Activated T-helper 2 cell treated with anti-CD3 and anti-CD28 coated beads, Interferon-gamma antibody, Interleukin-2, Interleukin-4, amounts not matched to agents 10 μg/mL and 5 μg/mL and 100 μg/mL, durations not matched to agents 14 hours and 24 hours and 36 hours (primary cell): Measurements from ENCODE around the gene STC2. TPM values are rescaled to one million over a fixed set of nuclear protein-coding genes. Genes with fewer than 3 reads are reported as not detected.

Source experiments
- DNase-seq: peaks from one replicate; pipeline ENCODE4 v3.0.0; 2021; ENCODE audit warnings: low spot score
- H3K27ac Mint-ChIP-seq: one replicate; pipeline ENCODE4 v1.8.0; 2021; ENCODE audit warnings: mixed read lengths
- H3K27me3 Mint-ChIP-seq: one replicate; pipeline ENCODE4 v1.8.0; 2021; ENCODE audit warnings: low read depth, mixed read lengths
- H3K36me3 Mint-ChIP-seq: one replicate; pipeline ENCODE4 v1.8.0; 2021; ENCODE audit warnings: low read depth, mixed read lengths
- H3K4me1 Mint-ChIP-seq: one replicate; pipeline ENCODE4 v1.8.0; 2021; ENCODE audit warnings: low read depth, mixed read lengths
- H3K4me3 Mint-ChIP-seq: one replicate; pipeline ENCODE4 v1.8.0; 2021; ENCODE audit warnings: low read depth, mild to moderate bottlenecking, moderate library complexity, mixed read lengths
- H3K9me3 Mint-ChIP-seq: one replicate; pipeline ENCODE4 v1.8.0; 2021; ENCODE audit warnings: mixed read lengths
- intact Hi-C: fragments of 100-400 bp; cut with micrococcal nuclease; formaldehyde crosslinking; loops from one replicate; pipeline ENCODE4 v1.15.1; 2023
- total RNA-seq: library from RNA; stranded (reverse); gene quantifications from 2 replicates; pipeline ENCODE4 v1.2.3, GENCODE V29; 2022

The STC2 gene
- total RNA-seq, 1 donor from 2014 or later: 21.4 TPM

DNA sequence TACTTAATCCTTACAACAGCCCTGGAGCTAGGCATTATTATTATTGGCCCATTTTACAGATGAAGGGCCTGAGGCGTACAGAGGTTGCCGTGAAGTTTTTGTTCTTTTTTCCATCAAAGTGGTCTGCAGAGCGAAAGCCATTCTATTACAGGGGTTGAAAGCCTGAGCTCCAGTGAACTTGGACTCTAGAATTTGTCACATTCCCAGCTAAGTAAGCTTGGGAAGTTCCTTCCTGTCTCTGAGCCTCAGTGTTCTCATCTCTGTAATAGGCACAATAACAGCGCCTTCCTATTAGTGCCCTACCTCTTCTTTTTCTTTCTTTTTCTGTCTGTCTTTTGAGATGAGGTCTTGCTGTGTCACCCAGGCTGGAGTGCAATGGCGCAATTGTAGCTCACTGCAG lies 49.0 kb downstream of the STC2 start:
- intact Hi-C loops: no loop called here
- H3K36me3 Mint-ChIP-seq: no peaks in the 10 kb centered on the region
- no peak for DNase-seq
- H3K4me1 Mint-ChIP-seq: peaks cover 4% of the 10 kb centered on the region
- peaks cover 41% of the 10 kb centered on the region for H3K27me3 Mint-ChIP-seq
- H3K4me3 Mint-ChIP-seq: no peak overlapping the region
- peaks cover 1% of the 10 kb centered on the region for H3K9me3 Mint-ChIP-seq
- H3K27ac Mint-ChIP-seq: no peak overlapping the region

DNA sequence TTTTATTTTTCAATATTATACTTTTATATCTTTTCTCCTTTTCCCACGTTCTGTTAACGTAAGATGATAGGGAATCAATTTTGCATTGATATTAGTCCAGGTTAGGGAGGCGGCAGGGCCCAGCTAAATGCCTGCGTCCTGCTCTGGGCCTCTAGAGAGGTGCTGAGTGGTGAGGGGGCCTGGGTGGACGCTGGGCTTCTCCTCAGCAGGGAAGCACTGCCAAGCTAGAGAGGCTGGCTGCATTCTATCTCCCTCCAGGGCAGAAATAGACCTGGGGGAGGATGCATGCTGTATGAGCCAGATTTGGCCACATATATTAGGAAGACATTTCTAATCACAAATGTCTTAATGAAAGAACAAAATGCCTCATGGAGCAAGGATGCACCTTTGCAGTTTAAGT lies 49.6 kb downstream of the STC2 start:
- no peaks in the 10 kb centered on the region for H3K9me3 Mint-ChIP-seq
- H3K27ac Mint-ChIP-seq: no peak overlapping the region
- no peak for DNase-seq
- no peak overlapping the region for H3K4me3 Mint-ChIP-seq
- peaks cover 4% of the 10 kb centered on the region for H3K4me1 Mint-ChIP-seq
- no peaks in the 10 kb centered on the region for H3K36me3 Mint-ChIP-seq
- H3K27me3 Mint-ChIP-seq: peaks cover 40% of the 10 kb centered on the region
- intact Hi-C loops: no loop called here

DNA sequence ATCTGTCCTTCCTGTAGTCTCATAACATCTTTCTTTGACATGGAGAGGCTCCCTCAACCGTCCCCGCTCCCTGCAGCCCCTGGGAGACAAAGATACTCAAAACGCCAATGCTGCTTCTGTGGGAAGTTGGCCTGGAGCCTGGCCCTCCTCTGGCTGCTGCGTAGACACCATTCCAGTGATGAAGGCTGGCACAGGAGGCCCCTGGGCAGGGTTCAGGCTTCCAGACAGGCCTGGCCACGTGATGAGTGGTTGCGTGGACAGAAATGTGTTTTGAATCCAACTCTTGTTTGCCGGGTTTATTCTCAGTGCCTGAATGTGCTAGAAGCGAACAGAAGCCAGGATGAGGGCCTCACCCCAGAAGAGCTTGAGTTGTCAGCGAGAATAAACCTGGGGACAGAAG lies 50.0 kb downstream of the STC2 start:
- Mint-ChIP-seq H3K27me3 (peaks cover 37% of the 10 kb centered on the region), H3K4me3 (no peak overlapping the region), H3K27ac (no peak overlapping the region), H3K36me3 (no peaks in the 10 kb centered on the region), H3K4me1 (peaks cover 3% of the 10 kb centered on the region), H3K9me3 (no peaks in the 10 kb centered on the region)
- intact Hi-C loops: no loop called here
- DNase-seq: no peak

DNA sequence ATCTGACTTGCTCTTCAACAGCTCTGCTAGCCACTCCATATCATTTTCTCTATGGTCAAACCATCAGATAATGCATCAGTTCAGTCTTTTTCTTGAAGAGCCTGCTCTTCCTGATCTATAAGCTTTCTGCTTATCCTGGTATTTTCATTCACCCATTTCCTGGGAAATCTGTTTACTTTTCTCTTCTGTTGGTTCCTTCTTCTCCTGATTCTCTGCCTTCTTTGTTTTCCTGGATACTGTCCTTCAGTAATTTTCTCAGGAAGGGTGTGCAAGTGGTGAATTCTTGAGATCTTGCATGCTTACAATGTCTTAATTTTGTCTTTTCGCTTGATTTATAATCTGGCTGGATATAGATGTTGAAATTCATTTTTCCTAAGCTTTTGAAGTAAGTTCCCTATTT lies 53.4 kb downstream of the STC2 start:
- intact Hi-C loops: no loop called here
- DNase-seq: no peak
- Mint-ChIP-seq H3K27me3 (peaks cover 20% of the 10 kb centered on the region), H3K9me3 (no peaks in the 10 kb centered on the region), H3K27ac (no peak overlapping the region), H3K4me1 (no peaks in the 10 kb centered on the region), H3K36me3 (no peaks in the 10 kb centered on the region), H3K4me3 (no peak overlapping the region)

DNA sequence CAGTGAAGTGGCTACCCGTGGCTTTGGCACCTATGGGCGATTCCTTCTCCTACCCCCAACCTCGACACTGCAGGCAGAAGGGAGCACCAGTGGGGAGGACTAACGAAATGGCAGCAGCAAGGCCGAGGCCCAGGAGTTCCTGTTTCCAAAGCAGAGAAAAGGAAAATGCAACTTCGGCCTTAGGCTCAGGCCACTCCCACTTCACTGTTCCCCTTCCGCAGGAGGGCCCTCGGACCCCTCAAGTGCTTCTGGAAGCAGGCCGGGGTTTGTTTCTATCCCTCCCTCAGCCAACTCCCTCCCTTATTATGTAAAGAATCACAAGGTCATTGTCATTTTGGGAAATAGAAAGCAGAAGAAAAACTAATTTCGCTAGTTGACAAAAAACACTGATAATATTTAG lies 56.8 kb downstream of the STC2 start:
- DNase-seq: no peak
- H3K27me3 Mint-ChIP-seq: peaks cover 13% of the 10 kb centered on the region
- H3K36me3 Mint-ChIP-seq: no peaks in the 10 kb centered on the region
- no peak overlapping the region for H3K4me3 Mint-ChIP-seq
- H3K9me3 Mint-ChIP-seq: no peaks in the 10 kb centered on the region
- H3K4me1 Mint-ChIP-seq: no peaks in the 10 kb centered on the region
- intact Hi-C loops: no loop called here
- no peak overlapping the region for H3K27ac Mint-ChIP-seq

DNA sequence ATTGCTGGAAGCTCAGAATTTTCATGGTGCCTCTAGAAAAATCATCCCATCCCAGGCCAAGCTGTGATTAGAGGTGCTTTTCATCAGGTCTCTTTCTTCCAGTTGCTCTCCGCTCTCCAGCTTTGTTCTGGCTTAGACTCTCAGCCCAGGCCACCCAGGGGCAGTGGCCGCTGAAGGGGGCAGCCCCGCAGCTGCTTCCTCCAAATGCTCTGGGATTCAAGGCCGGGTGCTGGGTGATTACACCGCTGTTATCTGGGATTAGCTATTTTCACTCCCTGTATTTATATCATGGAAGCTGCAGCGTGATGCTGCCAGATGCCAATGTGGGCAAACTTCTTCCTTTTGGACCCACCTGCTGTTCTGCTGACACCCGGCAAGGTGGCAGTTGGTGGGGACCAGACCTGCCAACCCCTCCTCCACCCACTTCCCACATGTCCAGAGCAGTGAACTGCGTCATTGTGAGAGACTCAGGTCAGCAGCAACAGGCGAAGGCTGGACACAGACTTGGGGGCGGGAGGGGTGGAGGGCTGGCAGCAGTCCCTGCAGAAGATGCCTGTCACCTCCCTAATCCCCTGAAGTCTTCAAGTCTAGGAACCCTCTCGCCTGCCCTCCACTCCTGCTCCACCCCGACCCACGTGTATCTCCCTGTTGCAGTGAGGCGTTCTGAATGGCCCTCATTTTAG lies 59.3 kb downstream of the STC2 start:
- H3K4me3 Mint-ChIP-seq: no peak overlapping the region
- H3K36me3 Mint-ChIP-seq: no peaks in the 10 kb centered on the region

DNA sequence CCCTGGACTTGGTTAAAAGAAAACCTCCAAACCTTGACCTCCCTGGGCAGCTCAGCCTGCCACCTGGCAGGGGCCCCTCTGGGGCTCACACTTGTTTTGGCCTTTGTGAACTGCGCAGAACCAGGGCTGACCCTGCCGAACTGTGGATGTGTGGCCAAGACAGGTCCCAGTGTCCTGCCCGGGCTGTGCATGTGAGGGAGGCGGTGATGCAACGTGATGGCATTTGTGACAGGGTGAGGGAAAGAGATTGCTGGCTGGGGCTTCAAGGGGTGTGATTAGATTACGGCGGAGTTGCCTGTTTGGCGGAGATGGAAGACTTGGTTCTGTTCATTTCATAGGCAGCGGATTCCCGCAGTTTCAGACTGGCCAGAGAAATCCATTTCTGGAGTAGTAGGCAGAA lies 62.8 kb downstream of the STC2 start:
- Mint-ChIP-seq H3K4me3 (no peak overlapping the region), H3K4me1 (no peaks in the 10 kb centered on the region), H3K27me3 (peaks cover 17% of the 10 kb centered on the region), H3K36me3 (no peaks in the 10 kb centered on the region), H3K9me3 (no peaks in the 10 kb centered on the region), H3K27ac (no peak overlapping the region)
- intact Hi-C loops: no loop called here
- DNase-seq: no peak

More for the DNA sequence above, 59.3 kb downstream of the STC2 start:
- intact Hi-C loops: no loop called here
- H3K27ac Mint-ChIP-seq: no peak overlapping the region
- no peak for DNase-seq
- no peaks in the 10 kb centered on the region for H3K4me1 Mint-ChIP-seq
- peaks cover 10% of the 10 kb centered on the region for H3K27me3 Mint-ChIP-seq
- no peaks in the 10 kb centered on the region for H3K9me3 Mint-ChIP-seq

Other genes with a start within 250 kb of the STC2 start
- gene BNIP1, start 183.9 kb downstream of the STC2 start, total RNA-seq: 22.6 and 23.2 TPM in 2 replicates
- gene NKX2-5, start 93.2 kb downstream of the STC2 start, total RNA-seq: not detected in 2 replicates